ENCODE measurements around the gene TAF13.
A peak's percentile ranks its signal among the peaks of the same experiment; 100 is the strongest.

The TAF13 gene

DNA sequence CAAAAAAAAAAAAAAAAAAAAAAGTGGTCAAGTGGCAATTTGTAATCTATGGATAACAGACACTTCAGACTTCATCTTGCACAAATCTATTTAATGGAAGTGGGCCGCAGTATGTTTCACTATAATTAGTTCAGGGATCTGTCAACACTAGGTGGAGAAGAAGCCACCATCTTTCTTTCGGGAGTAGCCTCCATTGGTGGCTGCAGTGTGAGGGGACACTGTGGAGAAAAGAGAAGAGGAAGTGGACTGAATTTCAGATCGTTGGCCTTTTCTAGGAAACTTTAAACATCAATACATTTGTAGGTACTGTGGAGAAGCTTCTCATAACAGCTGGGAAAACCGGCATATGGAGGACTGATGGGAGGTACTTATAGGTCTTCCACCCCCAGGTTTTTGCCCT, 30.1 kb upstream of the TAF13 start:
- H3K4me3 ChIP-seq (ENCODE audit: low read depth, low read length): no peak overlapping the region
- no peak for DNase-seq (ENCODE audit: low read depth)
- in situ Hi-C loops (cut with HindIII; ENCODE audit: low sequenced_read_pairs): no loop called here
- TF ChIP-seq, protein P1, sequence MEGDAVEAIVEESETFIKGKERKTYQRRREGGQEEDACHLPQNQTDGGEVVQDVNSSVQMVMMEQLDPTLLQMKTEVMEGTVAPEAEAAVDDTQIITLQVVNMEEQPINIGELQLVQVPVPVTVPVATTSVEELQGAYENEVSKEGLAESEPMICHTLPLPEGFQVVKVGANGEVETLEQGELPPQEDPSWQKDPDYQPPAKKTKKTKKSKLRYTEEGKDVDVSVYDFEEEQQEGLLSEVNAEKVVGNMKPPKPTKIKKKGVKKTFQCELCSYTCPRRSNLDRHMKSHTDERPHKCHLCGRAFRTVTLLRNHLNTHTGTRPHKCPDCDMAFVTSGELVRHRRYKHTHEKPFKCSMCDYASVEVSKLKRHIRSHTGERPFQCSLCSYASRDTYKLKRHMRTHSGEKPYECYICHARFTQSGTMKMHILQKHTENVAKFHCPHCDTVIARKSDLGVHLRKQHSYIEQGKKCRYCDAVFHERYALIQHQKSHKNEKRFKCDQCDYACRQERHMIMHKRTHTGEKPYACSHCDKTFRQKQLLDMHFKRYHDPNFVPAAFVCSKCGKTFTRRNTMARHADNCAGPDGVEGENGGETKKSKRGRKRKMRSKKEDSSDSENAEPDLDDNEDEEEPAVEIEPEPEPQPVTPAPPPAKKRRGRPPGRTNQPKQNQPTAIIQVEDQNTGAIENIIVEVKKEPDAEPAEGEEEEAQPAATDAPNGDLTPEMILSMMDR (IDR thresholded peaks at IDR 0.05; ENCODE audit: low read depth, low read length, missing control alignments): no peak

- H3K4me3 ChIP-seq (ENCODE audit: low read depth, low read length): no peak overlapping the region
- TF ChIP-seq, protein P1 (IDR thresholded peaks at IDR 0.05; ENCODE audit: low read depth, low read length, missing control alignments): no peak
- in situ Hi-C loops (cut with HindIII; ENCODE audit: low sequenced_read_pairs): no loop called here
- DNase-seq (ENCODE audit: low read depth): no peak
Observed at GRCh38 chr1:109104364-109105151, 28.8 kb upstream of the TAF13 start.

DNA sequence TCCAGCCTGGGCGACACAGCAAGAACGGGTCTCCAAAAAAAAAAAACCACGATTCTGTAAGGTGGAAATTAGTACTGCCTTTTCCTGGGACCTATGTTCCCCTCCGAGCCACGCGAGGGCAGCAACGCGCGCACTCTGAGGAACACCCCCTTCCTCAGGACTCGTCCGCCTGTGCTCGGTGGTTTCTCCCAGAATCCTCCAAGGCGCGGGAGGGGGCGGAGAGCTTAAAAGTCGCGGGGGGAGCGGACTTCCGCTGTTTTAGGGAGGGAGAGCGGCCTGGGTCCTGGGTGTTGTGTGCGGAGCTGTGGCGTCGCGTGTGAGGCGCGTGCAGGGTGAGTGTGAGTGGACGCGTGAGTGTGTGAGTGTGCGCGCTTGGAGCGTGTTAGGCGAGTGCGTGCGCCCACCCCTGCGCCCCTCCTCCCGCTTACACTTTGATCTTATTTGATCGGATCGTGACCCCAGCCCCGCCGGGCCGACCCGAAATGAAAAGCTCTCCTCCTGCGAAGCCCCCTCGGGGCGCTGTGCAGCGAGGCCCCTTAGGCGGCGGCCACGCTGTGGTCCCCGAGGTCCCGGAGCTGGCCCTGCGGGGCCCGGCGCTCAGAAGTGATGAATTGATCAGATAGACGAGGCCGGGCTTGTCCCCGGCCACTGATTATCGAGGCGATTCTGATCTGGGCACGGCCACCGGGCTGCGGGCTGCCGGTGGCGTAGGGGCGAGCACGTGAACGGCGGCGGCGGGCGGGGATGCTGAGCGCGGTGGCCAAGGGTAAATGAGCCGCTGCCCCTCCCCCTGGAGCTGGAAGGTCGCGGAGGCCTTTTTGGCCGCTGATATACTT, 24.4 kb upstream of the TAF13 start:
- H3K4me3 ChIP-seq (ENCODE audit: low read depth, low read length): peak overlapping the region; percentile 96
- in situ Hi-C loops (cut with HindIII; ENCODE audit: low sequenced_read_pairs): no loop called here
- DNase-seq (ENCODE audit: low read depth): peak; percentile 94
- TF ChIP-seq, protein P1 (IDR thresholded peaks at IDR 0.05; ENCODE audit: low read depth, low read length, missing control alignments): peak; percentile 88

DNA sequence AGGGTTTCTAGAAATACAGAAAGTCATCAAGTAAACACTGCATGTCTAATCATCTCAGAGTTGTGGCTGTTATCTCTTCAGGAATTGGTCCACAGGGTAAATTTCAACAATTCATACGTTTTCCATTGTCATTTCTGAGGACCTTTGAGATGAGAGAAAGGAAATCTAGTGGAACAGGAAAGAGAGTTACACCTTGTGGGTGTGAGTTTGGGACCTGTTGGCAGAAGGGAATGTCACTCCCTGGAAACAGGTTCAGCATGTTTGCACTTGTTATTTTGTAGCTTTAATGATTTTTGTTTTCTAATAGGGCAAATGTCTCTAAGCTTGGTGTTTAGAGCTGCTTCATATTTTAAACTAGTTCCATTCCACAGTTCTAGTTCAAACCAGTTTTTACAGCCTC, 20.3 kb upstream of the TAF13 start:
- in situ Hi-C loops (cut with HindIII; ENCODE audit: low sequenced_read_pairs): no loop called here
- H3K4me3 ChIP-seq (ENCODE audit: low read depth, low read length): no peak overlapping the region
- TF ChIP-seq, protein P1 (IDR thresholded peaks at IDR 0.05; ENCODE audit: low read depth, low read length, missing control alignments): no peak
- DNase-seq (ENCODE audit: low read depth): no peak

DNA sequence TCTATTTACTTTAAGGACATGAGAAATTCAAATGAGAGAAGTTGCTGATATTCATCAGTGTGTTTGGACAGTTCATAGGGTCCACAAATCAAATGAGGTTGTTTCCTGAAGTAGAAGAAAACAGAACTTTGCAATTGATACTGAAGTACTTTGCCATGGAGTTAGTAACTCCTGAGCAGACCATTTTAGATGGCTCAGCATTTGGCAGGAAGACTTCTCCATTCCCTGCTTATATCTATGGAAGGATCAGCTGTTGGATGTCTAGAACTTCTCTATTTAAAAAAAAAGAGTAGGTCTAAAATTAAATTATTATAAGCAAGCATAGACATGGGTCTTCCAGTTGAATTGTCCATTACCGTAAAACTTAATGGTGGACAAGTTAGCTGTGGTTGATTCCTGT, 19.8 kb upstream of the TAF13 start:
- TF ChIP-seq, protein P1 (IDR thresholded peaks at IDR 0.05; ENCODE audit: low read depth, low read length, missing control alignments): no peak

DNA sequence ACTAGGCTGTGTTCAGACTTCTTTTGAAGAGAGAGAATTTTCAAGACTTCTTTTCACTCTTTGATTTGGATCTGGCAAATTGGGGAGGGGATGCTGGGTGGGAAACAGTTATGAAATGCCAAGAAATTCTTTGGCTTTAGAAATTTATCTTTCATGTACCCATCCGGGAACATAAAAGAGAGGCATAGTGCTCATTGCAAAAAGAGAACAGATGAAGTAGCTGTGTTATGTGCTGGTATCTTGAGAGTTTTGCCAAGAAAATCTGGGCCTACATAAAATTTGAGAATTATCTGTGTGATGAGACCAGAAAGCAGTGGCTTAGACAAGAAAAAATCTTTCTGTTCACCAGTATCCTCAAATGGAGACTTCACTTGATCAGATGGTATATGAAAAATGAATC, 19.1 kb upstream of the TAF13 start:
- H3K4me3 ChIP-seq (ENCODE audit: low read depth, low read length): no peak overlapping the region
- DNase-seq (ENCODE audit: low read depth): no peak
- TF ChIP-seq, protein P1 (IDR thresholded peaks at IDR 0.05; ENCODE audit: low read depth, low read length, missing control alignments): no peak
- in situ Hi-C loops (cut with HindIII; ENCODE audit: low sequenced_read_pairs): no loop called here

More for the DNA sequence above, 19.8 kb upstream of the TAF13 start:
- in situ Hi-C loops (cut with HindIII; ENCODE audit: low sequenced_read_pairs): no loop called here
- DNase-seq (ENCODE audit: low read depth): no peak
- H3K4me3 ChIP-seq (ENCODE audit: low read depth, low read length): no peak overlapping the region
